CD1c-positive myeloid dendritic cell (primary cell): ENCODE measurements around the gene TUBA4A.

ENCODE experiments used
- DNase-seq: peaks from one replicate; pipeline ENCODE4 v3.0.0-alpha.2; 2016; ENCODE audit errors: extremely low spot score

The TUBA4A gene

DNA sequence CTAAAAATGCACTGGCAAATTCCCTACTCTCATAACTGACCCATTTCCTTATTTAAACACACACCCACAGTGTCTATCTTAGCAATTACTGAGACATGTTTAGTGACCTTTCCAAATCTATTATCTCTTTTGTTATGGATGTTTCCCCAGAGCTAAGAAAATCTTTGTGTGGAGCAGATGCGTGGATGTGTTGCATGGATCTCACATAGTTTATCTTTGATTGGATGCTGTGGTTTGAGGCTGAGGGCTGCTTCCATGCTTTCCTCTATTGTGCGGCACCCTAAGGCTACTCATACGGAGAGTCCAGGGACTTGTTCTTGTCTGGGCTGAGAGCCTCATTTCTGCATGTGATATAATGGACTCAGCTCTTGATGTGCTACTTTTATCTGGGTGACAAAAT lies 19.4 kb downstream of the TUBA4A start:
- DNase-seq = no peak

GRCh38 chr2:219230059-219230540 lies 23.6 kb downstream of the TUBA4A start:
- DNase-seq = peak; percentile 59

DNA sequence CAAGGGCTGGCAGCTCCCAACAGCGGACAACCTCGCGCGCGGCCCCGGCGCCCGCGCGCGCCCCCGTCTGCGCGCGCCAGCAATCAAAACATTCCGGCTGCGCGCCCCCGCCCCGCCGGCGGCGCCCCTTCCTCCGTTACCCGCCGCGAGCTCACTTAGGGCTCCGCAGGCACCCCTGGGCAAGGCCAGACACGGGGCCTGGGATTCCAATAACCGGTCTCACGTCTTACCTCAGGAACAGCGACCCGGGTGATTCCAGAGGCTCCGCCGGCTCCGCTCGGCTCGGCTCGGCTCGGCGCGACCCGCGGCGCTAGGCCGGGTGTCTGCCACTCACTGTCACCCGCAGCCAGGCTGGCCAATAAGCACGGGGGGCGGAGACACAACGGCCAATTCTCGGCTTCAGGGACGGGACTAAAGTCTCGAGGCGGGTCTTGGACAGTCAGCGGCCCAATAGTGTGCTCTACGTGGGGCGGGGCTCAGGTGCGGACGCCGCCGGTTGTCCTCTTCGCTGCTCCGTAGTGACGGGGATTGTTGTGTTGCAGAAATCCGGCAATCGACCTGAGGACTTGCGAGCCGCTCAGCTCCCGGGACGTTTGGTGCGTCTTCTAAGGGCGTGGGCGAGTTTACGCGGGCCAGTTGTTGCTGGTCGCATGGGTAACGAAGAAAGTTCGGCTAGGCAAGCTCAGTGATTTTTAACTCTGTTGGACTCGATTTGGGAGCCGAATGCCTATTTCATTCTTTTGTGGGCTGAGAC lies 24.2 kb downstream of the TUBA4A start, which contains the start of the genes ANKZF1 and ATG9A:
Gene ANKZF1 (plus strand): TSS at position 502 of the 754 bp plus-strand sequence. CDS start 452 bp downstream, outside the sequence.
Gene ATG9A (minus strand): TSS at position 332 of the 754 bp plus-strand sequence. CDS start 1,612 bp downstream, outside the sequence.
- peak; percentile 99 for DNase-seq

DNA sequence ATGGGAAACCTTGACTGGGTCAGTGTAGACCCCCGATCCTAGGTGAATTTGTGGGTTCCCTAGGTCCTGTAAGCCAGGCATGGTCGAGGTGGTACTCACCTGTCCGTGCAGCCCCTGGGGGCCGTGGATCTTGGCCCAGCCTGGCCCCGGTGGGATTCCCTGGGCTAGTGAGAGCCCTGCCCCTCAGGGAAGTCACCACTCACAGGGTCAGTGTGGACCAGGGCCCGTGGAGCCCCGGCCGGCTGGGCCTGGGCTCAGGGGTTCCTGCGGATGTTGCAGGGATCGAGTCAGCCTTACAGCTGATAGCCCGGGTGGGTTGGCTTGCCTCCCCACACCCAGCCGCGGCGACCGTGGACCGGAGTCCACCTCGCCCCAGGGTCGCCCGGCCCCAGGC lies 24.8 kb downstream of the TUBA4A start:
- no peak for DNase-seq

- DNase-seq = peak; percentile 17
Observed at GRCh38 chr2:219228041-219228910, 25.4 kb downstream of the TUBA4A start.

DNA sequence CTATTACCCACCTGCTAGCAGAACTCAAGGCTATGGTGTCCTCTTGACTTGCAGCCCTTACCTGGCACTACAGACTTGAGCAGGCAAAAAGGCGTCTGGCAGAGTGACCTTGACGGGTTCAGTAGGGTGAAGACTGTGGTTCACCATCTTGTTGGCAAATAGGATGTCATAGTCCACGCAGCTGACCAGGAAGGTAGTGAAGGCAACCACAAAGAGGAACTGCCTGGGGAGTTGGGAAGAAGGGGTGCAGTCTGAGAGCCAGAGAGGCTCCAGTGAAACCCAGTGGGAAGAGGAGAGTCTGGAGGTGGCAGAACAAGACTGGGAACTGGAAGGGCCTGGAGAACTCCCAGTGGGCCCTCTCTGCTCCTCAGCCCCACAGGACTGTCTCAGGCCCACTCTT lies 28.4 kb downstream of the TUBA4A start:
- peak; percentile 67 for DNase-seq

GRCh38 chr2:219223831-219224610 lies 29.7 kb downstream of the TUBA4A start:
- no peak for DNase-seq

GRCh38 chr2:219221957-219222518 lies 31.7 kb downstream of the TUBA4A start:
- no peak for DNase-seq

- no peak for DNase-seq
Observed at GRCh38 chr2:219220652-219221402, 32.9 kb downstream of the TUBA4A start.

GRCh38 chr2:219219784-219220532 lies 33.8 kb downstream of the TUBA4A start:
- DNase-seq = no peak

GRCh38 chr2:219218732-219219701 lies 34.7 kb downstream of the TUBA4A start, which contains the start of gene ABCB6:
Gene ABCB6 (minus strand): TSS chr2:219218958. CDS start chr2:219218673, 285 bp downstream.
- DNase-seq = peak; percentile 86

DNA sequence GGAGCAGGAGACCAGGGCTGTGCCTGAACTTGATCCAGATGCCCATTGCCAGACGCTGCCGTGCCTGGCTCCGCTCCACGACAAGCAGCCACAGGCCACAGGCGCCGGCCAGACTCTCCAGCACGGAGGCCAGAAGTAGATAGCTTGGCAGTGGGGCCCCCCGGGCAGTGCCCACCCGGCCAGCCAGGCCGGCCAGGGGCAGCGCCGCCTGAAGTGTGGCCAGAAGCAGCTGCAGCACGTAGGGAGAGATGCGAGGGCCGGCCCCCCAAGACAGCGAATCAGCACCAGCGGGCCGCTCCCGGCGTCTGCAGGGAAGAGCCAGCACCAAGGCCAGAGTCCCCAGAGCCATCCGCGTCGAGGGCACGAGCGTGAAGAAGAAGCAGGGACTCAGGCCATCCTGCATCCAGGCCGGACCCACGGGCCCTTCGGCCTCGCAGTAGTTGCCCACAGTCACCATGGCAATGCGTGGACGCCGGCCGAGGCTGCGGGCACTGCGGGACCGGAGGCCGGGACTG lies 35.4 kb downstream of the TUBA4A start:
- DNase-seq = peak; percentile 56

- no peak for DNase-seq
Observed at GRCh38 chr2:219216535-219216915, 37.2 kb downstream of the TUBA4A start.

DNA sequence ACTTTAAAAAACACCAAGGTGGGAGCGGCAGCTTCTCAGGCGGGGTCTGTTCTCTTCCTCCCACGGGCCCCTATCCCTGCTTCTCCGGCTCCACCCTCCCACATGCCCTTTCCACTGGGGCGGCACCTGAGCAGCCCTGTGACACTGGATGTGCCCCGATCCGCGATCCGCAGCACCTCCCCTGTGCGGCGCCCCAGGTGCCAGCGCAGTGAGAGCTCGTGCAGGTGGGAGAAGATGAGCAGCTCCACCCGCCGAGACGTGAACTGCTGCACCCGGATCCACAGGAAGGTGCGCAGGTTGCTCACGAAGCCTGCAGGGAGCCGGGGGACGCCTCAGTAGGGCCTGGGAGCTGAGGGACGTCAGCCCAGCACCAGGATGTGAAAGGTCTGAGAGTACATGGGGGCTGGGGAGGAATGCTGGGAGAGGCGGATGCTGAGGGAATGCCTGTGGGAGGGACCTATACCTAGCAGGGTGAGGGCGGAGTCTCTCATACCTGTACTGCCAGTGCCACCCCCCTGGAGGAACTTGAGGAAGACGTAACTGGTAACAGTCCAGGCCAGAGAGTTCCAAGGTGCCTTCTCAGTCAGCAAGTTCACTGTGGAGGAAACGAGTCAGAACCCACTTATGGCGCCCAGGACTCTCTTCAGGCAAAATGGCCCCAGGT lies 37.7 kb downstream of the TUBA4A start:
- no peak for DNase-seq

- no peak for DNase-seq
Observed at GRCh38 chr2:219214786-219215185, 38.9 kb downstream of the TUBA4A start.

- no peak for DNase-seq
Observed at GRCh38 chr2:219214141-219214540, 39.6 kb downstream of the TUBA4A start.

DNA sequence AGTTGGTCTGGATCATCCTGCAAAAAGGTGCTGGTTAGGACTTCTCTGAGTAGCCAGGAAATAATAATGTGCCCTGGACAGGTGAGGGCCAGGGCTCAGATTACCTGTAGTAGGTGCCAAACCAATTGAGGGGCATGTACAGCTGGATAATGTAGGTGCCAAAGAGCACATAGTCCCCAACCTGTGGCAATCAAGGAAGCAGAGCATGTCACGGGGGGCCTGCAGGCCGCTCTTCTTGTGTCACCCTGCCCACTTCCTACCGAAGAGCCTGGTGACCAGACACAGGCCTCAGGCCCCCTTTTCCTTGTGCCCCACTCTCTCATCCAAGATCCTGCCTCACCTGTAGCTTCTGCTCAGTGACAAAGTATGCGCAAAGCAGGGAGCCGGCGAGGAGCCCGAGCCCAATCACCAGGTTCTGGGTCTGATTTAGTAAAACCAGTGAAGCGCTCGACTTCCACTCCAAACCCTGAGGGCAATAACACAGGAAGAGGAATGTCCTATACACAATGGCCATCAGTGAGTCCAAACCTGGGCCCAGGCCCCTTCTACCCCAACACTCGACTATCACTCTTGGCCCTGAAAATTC lies 40.1 kb downstream of the TUBA4A start:
- DNase-seq = no peak
